SKM-1 (cell line): ENCODE results near the gene GDF10.
A peak's percentile ranks its signal among the peaks of the same experiment; 100 is the strongest.

ENCODE experiments used
- DNase-seq: peaks from one replicate; lab custom pipeline; 2025; ENCODE audit not compliant: unreplicated experiment; lab: John Stamatoyannopoulos, UW

The GDF10 gene

GRCh38 chr10:47291682-47292081 is 8.3 kb upstream of the GDF10 start:
- DNase-seq, result no peak

DNA sequence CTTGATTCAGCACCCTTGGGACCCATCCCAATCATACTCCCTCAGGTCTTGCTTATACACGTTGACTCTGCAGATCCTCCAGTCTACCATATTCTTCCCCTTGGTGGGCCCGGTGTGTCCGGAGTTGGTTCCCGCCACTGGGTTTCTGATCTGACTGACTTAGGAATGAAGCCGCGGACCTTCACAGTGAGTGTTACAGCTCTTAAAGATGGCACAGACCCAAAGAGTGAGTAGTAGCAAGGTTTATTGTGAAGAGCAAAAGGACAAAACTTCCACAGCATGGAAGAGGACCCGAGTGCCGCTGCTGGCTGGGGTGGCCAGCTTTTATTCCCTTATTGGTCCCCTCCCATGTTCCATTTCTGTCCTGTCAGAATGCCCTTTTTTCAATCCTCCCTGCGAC is 5.9 kb upstream of the GDF10 start:
- DNase-seq, result no peak

- no peak for DNase-seq
Measured at GRCh38 chr10:47294501-47294900, 5.5 kb upstream of the GDF10 start.

DNA sequence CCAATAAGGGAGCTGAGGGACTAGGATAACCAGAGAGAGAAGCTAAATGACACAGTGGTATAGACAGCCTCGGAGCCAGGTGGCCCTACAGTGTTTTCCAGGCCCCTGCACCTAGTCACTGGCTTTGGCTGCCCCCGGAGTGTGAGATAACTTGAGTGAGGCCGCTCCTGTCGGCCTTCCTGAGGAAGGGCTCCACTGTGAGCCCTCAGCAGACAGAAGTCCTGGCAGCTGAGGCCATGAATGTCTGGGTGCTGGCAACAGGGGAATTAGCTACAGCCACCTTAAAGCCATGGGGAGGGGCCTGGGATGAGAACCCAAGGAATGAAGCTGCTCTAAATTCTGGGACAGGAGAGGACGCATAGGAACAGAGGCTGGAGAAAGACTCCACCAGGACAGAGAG is 4.6 kb upstream of the GDF10 start:
- no peak for DNase-seq

GRCh38 chr10:47296156-47296894 is 3.7 kb upstream of the GDF10 start:
- no peak for DNase-seq

DNA sequence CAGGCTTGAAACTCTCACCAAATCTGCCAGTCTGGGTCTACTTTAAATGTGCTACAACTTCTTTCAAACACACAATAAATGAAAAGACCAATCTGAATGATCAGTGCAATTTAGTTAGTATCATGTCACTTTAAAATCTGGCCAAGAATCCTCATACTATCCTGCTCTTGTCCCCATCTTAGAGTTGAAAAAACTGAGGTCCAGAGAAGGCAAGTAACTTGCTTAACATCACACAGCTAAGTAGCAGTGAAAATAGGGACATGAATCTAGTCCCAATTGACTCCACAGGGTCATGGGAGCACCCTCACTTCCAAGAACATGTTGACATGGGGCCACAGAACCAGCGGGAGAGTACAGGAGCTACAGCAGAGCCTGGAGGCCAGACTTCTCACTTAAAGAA is 3.1 kb upstream of the GDF10 start:
- DNase-seq, result no peak

- no peak for DNase-seq
Measured at GRCh38 chr10:47297866-47298540, 2.0 kb upstream of the GDF10 start.

GRCh38 chr10:47298715-47299114 is 1.3 kb upstream of the GDF10 start:
- no peak for DNase-seq

DNA sequence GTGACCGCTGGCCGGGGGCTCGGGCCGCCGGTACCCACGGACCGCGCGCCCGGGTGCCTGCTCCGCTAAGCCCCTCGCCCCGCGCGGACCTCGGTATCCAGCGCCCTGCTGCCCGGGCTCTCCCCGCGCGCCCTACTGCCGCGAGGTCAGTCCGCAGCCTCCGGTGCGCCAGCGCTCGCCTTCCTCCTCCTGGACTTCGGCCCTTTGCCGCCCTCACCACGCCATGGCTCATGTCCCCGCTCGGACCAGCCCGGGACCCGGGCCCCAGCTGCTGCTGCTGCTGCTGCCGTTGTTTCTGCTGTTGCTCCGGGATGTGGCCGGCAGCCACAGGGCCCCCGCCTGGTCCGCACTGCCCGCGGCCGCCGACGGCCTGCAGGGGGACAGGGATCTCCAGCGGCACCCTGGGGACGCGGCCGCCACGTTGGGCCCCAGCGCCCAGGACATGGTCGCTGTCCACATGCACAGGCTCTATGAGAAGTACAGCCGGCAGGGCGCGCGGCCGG is 483 bp downstream of the GDF10 start:
- no peak for DNase-seq

DNA sequence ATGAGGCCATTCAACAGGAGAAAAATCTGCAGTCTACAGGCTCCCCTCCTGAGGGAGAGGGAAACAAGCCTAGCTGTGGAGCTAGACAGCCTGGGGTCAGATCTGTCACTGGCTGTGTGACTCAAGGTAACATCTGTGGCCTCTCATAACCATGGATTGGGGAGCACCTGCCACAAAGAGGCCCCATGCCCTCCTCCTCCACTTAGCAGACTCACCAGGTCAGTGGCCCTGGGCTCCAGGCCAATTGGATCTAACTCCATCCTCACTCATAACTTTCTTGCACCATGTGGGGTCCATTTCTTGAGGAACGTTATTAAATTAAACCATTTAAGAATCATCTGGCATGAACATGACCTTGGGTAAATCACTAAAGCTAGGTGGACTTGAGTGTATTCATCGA is 1.8 kb downstream of the GDF10 start:
- DNase-seq, result no peak

- no peak for DNase-seq
Measured at GRCh38 chr10:47303105-47303504, 3.1 kb downstream of the GDF10 start.

DNA sequence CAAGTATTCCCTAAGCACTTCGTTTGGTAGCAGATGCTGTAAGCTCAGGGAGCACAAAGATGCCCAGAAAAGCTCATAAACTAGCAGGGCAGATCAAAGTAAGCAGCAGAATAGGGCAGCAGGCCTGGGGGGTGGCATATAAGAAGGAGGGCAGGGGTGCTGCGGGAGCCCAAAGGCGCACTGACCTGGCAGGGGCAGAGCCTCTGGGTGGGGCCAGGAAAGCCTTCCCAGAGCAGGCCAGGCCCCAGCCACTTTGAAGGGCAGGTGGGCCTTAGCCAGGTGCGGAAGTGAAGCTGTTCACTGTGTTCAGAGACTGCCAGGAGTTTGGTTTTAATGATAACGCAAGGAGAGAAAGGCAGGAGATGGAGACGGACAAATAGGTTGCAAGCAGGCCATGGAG is 3.9 kb downstream of the GDF10 start:
- DNase-seq, result no peak

DNA sequence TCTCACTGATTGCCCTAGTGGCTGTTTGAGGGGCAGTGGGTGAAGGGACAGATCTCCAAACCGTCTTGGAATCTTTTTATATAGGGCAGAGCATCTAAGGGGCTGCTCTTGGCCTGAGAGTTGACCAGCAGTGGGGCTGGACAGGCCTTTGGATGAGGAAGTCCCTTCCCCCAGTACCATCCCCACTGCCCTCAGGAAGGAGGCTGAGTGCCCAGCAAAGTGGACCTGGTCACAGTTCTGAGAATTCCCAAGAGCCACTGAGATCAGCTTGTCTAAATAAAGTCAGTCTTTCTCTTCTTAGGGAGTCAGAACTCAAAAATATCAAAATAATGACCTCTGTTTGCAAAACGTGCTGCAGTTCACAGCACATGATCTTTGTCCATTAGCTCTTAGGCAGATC is 5.6 kb downstream of the GDF10 start:
- DNase-seq, result no peak

GRCh38 chr10:47306387-47307210 is 6.6 kb downstream of the GDF10 start:
- DNase-seq, result no peak

DNA sequence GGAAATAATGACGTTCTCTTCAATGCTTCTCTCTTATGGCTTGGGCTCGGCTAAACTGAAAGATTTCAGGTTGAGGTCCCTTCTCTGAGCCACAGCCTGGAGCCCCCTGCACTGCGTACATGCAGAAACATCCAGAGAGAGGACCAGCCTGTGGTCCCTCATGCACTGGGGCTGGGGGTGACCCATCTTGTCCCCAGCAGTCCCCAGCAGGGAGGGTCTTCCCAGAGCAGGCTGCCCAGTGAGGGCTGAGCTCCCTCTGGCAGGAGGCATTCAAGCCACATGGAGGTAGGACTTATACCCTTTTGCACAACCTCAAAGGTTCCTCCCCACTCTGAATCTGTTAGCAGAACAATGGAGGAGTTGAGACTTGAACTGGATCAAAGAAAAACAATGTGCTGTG is 7.4 kb downstream of the GDF10 start:
- DNase-seq, result no peak

- no peak for DNase-seq
Measured at GRCh38 chr10:47308775-47309174, 8.8 kb downstream of the GDF10 start.

- DNase-seq, result no peak
Measured at GRCh38 chr10:47309408-47310089, 9.6 kb downstream of the GDF10 start.

- no peak for DNase-seq
Measured at GRCh38 chr10:47310090-47310505, 10.1 kb downstream of the GDF10 start.

DNA sequence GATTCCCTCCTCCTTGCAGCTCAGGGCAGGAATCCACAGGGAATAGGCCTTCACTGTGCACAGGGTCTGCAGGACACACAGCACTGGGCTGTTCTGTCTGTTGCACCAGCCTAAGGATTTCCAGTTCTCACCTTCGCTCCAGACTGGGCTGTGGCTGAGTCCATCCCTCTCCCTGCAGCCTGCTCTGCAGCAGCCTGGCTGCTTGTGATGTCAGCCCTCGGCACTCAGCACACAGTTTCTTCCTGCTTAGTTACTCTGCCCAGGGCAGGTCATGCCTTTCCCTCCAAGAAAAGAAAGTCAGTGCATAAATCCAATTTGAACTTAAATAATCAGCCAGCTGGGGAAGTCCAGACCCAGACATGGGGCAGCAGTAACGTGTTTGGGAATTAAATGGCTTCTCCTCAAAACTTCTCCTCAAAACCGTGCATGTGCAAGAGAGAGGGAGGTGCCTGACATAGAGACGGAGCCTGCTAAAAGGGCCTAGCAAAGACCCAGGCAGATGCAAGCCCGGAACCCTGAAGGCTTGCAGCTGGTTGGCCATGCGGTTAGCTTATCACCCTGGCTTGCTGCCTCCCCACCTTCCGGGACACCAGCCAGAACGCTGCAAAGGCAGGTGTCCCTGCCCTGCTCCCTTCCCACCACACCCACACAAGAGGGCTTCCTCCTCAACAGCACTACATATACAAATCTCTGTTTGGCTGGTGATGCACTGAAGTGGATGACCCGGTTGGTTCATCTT is 11.4 kb downstream of the GDF10 start:
- DNase-seq, result no peak

DNA sequence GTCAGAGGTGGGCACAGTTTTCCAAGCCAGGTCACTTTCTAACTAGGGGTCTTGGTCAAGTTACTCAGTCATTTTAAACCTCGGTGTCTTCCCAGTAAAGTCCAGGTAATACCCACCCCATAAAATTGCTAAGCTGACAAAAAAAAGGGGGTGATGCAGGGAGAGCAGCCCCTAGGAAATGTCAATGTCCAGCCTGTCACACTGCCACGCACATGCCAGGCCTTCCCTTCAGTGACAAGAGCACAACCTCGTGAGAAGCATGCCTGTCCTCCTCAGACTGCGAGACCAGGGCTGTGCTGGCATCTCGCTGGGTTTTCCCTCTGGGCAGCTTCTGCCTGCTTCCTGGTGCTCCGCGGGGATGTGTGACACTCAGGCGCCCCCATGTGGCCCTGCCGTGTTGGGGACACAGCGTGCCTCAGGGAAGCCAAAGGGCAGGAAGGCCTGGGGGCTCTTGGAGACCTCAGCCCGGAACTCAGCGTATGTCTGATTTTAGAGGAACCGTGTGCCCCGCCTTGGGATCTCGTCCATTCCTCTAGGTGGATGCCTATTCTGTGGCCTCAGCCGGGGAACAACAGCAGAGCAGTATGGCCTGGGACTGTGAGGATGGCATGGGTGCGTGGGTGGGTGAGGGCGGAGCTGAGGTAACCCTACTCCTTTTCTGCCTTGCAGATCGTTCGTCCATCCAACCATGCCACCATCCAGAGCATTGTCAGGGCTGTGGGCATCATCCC is 12.1 kb downstream of the GDF10 start:
- DNase-seq, result peak; percentile 45
